HPDE6-E6E7 (cell line): ENCODE measurements around the gene HBQ1.
A peak's percentile ranks its signal among the peaks of the same experiment; 100 is the strongest.
"Not testable (repeated sequence)": the region's sequence is repeated elsewhere in the genome, so short reads cannot be mapped to it uniquely, and the experiment has no call there.

ENCODE experiments used
- DNase-seq: peaks from one replicate; pipeline ENCODE4 v3.0.0; 2011; ENCODE audit warnings: missing footprints; ENCODE audit errors: extremely low spot score

The HBQ1 gene

DNA sequence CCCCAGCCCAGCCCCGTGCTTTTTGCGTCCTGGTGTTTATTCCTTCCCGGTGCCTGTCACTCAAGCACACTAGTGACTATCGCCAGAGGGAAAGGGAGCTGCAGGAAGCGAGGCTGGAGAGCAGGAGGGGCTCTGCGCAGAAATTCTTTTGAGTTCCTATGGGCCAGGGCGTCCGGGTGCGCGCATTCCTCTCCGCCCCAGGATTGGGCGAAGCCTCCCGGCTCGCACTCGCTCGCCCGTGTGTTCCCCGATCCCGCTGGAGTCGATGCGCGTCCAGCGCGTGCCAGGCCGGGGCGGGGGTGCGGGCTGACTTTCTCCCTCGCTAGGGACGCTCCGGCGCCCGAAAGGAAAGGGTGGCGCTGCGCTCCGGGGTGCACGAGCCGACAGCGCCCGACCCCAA, 4.3 kb upstream of the HBQ1 start:
- DNase-seq, result not testable (repeated sequence)

GRCh38 chr16:176477-177382, 3.5 kb upstream of the HBQ1 start, which contains the start of gene HBA1:
HBA1 (plus strand) TSS chr16:176680; CDS start chr16:176717, 37 bp downstream.
- DNase-seq, result not testable (repeated sequence)

- no peak for DNase-seq
These were observed 2.9 kb upstream of the HBQ1 start for GRCh38 chr16:177394-177822.

DNA sequence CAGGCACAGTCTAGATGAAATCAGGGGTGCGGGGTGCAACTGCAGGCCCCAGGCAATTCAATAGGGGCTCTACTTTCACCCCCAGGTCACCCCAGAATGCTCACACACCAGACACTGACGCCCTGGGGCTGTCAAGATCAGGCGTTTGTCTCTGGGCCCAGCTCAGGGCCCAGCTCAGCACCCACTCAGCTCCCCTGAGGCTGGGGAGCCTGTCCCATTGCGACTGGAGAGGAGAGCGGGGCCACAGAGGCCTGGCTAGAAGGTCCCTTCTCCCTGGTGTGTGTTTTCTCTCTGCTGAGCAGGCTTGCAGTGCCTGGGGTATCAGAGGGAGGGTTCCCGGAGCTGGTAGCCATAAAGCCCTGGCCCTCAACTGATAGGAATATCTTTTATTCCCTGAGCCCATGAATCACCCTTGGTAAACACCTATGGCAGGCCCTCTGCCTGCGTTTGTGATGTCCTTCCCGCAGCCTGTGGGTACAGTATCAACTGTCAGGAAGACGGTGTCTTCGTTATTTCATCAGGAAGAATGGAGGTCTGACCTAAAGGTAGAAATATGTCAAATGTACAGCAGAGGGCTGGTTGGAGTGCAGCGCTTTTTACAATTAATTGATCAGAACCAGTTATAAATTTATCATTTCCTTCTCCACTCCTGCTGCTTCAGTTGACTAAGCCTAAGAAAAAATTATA, 2.1 kb upstream of the HBQ1 start:
- DNase-seq, result no peak

DNA sequence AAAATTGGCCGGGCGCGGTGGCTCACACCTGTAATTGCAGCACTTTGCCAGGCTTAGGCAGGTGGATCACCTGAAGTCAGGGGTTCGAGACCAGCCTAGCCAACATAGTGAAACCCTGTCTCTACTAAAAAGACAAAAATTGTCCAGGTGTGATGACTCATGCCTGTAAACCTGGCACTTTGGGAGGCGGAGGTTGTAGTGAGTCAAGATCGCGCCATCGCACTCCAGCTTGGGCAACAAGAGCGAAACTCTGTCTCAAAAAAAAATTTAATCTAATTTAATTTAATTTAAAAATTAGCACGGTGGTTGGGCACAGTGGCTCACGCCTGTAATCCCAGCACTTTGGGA, 1.6 kb upstream of the HBQ1 start:
- no peak for DNase-seq

GRCh38 chr16:179211-180092, 807 bp upstream of the HBQ1 start:
- DNase-seq, result no peak

- peak; percentile 79 for DNase-seq
These were observed 664 bp downstream of the HBQ1 start for GRCh38 chr16:180681-181564.

- DNase-seq, result no peak
These were observed 1.3 kb downstream of the HBQ1 start for GRCh38 chr16:181565-182021.

DNA sequence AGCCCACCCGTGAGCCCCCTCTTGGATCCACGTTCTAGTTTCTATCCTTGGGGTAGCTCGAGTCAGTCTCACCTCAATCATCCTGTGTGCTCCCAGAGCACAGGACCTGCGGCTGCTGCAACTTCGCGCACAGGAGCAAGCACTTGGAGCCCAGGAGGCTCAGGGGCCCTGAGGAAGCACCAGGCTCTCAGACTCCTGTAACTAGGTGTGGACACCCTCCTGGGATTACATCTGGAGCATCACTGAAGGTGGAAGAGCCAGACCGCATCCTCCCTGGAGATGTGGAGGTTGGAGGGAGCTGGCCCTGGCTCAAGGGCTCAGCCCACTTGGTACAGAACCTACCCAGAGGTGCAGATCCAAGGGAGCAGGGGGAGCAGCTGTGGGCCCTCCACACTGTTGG, 2.7 kb downstream of the HBQ1 start:
- DNase-seq, result no peak

GRCh38 chr16:185213-185612, 5.0 kb downstream of the HBQ1 start:
- no peak for DNase-seq

- DNase-seq, result no peak
These were observed 5.4 kb downstream of the HBQ1 start for GRCh38 chr16:185691-186090.

DNA sequence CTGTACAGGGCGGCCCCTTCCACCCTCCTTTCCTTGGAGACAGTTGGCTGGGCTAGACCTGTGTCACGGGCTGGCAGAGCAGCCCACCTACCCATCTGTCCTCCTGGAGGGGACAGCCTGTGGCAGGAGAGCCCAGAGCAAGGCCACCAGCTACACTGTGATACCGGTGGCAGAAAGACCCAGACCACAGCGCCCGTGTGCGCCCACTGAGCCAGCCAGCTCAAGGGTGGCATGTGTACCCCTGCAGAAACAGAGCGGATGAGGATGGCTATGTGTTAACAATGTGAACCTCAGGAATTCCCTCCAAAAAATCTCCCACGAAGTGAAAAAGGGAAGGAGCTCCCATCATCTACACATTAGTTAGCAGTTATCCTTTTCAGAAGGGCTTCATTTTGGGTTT, 7.1 kb downstream of the HBQ1 start:
- no peak for DNase-seq

GRCh38 chr16:188674-189073, 8.4 kb downstream of the HBQ1 start:
- DNase-seq, result no peak

- DNase-seq, result no peak
These were observed 9.4 kb downstream of the HBQ1 start for GRCh38 chr16:189604-190186.

DNA sequence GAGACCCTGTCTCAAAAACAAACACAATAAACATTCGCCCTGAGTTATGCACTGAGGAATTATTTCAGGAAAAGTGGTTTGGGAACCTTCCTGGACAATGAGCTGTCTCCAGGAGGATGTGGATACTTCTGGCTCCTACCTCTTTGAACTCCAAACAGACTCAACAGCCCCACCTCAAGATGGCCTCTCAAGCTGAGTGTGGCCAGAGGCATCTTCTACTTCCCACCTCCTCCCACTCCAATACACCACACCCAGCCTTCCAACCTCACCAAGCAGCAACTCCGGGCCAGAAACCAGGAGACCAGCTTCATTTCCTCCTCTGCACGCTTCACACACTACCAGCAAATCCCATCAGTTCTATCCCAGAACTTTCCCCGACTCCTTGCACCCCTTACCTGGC, 11.6 kb downstream of the HBQ1 start:
- no peak for DNase-seq

- no peak for DNase-seq
These were observed 12.4 kb downstream of the HBQ1 start for GRCh38 chr16:192686-193085.

- no peak for DNase-seq
These were observed 13.2 kb downstream of the HBQ1 start for GRCh38 chr16:193441-193840.

- no peak for DNase-seq
These were observed 14.3 kb downstream of the HBQ1 start for GRCh38 chr16:194516-194915.

DNA sequence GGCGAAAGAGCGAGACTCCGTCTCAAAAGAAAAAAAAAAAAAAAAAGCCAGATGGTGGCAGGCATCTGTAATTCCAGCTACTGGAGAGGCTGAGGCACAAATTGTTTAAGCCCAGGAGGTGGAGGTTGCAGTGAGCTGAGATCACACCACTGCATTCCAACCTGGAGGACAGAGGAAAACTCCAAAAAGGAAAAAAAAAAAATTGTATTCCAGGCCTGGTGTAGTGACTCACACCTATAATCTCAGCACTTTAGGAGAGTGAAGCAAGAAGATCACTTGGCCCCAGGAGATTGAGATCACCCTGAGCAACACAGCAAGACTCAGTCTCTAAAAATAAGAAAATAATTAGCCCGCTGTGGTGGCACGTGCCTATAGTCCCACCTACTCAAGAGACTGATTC, 20.1 kb downstream of the HBQ1 start:
- no peak for DNase-seq

- no peak for DNase-seq
These were observed 23.0 kb downstream of the HBQ1 start for GRCh38 chr16:203246-203645.

DNA sequence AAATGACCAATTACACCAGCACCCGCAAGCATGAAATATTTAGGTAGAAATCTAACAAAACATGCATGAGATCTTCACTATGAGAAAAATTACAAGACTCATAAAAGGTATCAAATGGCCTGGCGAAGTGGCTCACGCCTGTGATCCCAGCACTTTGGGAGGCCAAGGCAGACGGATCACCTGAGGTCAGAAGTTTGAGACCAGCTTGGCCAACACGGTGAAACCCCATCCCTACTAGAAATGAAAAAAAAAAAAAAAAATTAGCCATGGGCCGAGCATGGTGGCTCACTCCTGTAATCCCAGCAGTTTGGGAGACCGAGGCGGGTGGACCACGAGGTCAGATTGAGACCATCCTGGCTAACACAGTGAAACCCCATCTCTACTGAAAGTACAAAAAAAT, 23.8 kb downstream of the HBQ1 start:
- DNase-seq, result not testable (repeated sequence)
